Measurements from ENCODE around the gene DHRS2. TPM values are rescaled to one million over a fixed set of nuclear protein-coding genes. Genes with fewer than 3 reads are reported as not detected.
"Not testable (repeated sequence)": the region's sequence is repeated elsewhere in the genome, so short reads cannot be mapped to it uniquely, and the experiment has no call there.

Gene DHRS2
- total RNA-seq, 1 experiment from 2014 or later, result 1.2 TPM

- CTCF ChIA-PET, result no interaction called here
- BruUV-seq (replicated peaks), result no TSS peak
These were observed 45.2 kb downstream of the DHRS2 start for GRCh38 chr14:23681337-23681736.

GRCh38 chr14:23689709-23690514 lies 53.7 kb downstream of the DHRS2 start:
- DNase-seq (ENCODE audit: low spot score); H3K36me3 ChIP-seq (ENCODE audit: insufficient read depth, low read length, poor library complexity, severe bottlenecking); POLR2A ChIA-PET (ENCODE audit: low non-redundant PET); intact Hi-C loops (cut with micrococcal nuclease; ENCODE audit: unreplicated experiment); H3K4me3 ChIP-seq (ENCODE audit: low read depth, low read length, poor library complexity, severe bottlenecking); H3K9me3 ChIP-seq (ENCODE audit: low read depth, low read length, poor library complexity, severe bottlenecking); CTCF ChIA-PET; H3K27me3 ChIP-seq (replicated peaks; ENCODE audit: insufficient read depth, low read depth, low read length, poor library complexity); H3K27ac ChIP-seq (ENCODE audit: low read depth, low read length, poor library complexity, severe bottlenecking); BruUV-seq (replicated peaks): not testable (repeated sequence)
- peaks cover 15% of the 10 kb centered on the region for H3K4me1 ChIP-seq (ENCODE audit: insufficient read depth, low read length, poor library complexity, severe bottlenecking)

More at GRCh38 chr14:23681337-23681736, 45.2 kb downstream of the DHRS2 start:
- POLR2A ChIA-PET (ENCODE audit: low non-redundant PET), result no interaction called here
- Histone ChIP-seq H3K4me3 (ENCODE audit: low read depth, low read length, poor library complexity, severe bottlenecking) (no peak overlapping the region), H3K27me3 (replicated peaks; ENCODE audit: insufficient read depth, low read depth, low read length, poor library complexity) (peaks cover 28% of the 10 kb centered on the region), H3K4me1 (ENCODE audit: insufficient read depth, low read length, poor library complexity, severe bottlenecking) (no peaks in the 10 kb centered on the region), H3K27ac (ENCODE audit: low read depth, low read length, poor library complexity, severe bottlenecking) (no peak overlapping the region), H3K9me3 (ENCODE audit: low read depth, low read length, poor library complexity, severe bottlenecking) (no peaks in the 10 kb centered on the region), H3K36me3 (ENCODE audit: insufficient read depth, low read length, poor library complexity, severe bottlenecking) (no peaks in the 10 kb centered on the region)
- intact Hi-C loops (cut with micrococcal nuclease; ENCODE audit: unreplicated experiment), result no loop called here
- no peak for DNase-seq (ENCODE audit: low spot score)
- TF ChIP-seq EZH2 (IDR thresholded peaks at IDR 0.05; ENCODE audit: borderline replicate concordance, low read depth, low read length, poor library complexity, severe bottlenecking), result no peak

- H3K36me3 ChIP-seq (ENCODE audit: insufficient read depth, low read length, poor library complexity, severe bottlenecking), result no peaks in the 10 kb centered on the region
- peaks cover 21% of the 10 kb centered on the region for H3K4me1 ChIP-seq (ENCODE audit: insufficient read depth, low read length, poor library complexity, severe bottlenecking)
- H3K27me3 ChIP-seq (replicated peaks; ENCODE audit: insufficient read depth, low read depth, low read length, poor library complexity), result no peaks in the 10 kb centered on the region
- no peaks in the 10 kb centered on the region for H3K9me3 ChIP-seq (ENCODE audit: low read depth, low read length, poor library complexity, severe bottlenecking)
- H3K4me3 ChIP-seq (ENCODE audit: low read depth, low read length, poor library complexity, severe bottlenecking), result no peak overlapping the region
- DNase-seq (ENCODE audit: low spot score), result no peak
- no peak overlapping the region for H3K27ac ChIP-seq (ENCODE audit: low read depth, low read length, poor library complexity, severe bottlenecking)
- BruUV-seq (replicated peaks), result no TSS peak
- TF ChIP-seq EZH2 (IDR thresholded peaks at IDR 0.05; ENCODE audit: borderline replicate concordance, low read depth, low read length, poor library complexity, severe bottlenecking), result no peak
- no peak for TF ChIP-seq CTCF (conservative IDR thresholded peaks at IDR 0.05; ENCODE audit: low read depth, low read length)
- intact Hi-C loops (cut with micrococcal nuclease; ENCODE audit: unreplicated experiment), result no loop called here
- CTCF ChIA-PET, result interaction anchor here (1.1 kb wide), 1 partner anchor 61 kb away, joined by 3 read pairs; no protein-coding TSS in a partner anchor
- POLR2A ChIA-PET (ENCODE audit: low non-redundant PET), result no interaction called here
These were observed 56.3 kb downstream of the DHRS2 start for GRCh38 chr14:23692416-23692815.

- CTCF ChIA-PET, result interaction anchor here (1.1 kb wide), 1 partner anchor 62 kb away, joined by 3 read pairs; no protein-coding TSS in a partner anchor
- Histone ChIP-seq H3K27ac (ENCODE audit: low read depth, low read length, poor library complexity, severe bottlenecking) (no peak overlapping the region), H3K36me3 (ENCODE audit: insufficient read depth, low read length, poor library complexity, severe bottlenecking) (no peaks in the 10 kb centered on the region), H3K4me1 (ENCODE audit: insufficient read depth, low read length, poor library complexity, severe bottlenecking) (peaks cover 21% of the 10 kb centered on the region), H3K27me3 (replicated peaks; ENCODE audit: insufficient read depth, low read depth, low read length, poor library complexity) (no peaks in the 10 kb centered on the region), H3K9me3 (ENCODE audit: low read depth, low read length, poor library complexity, severe bottlenecking) (no peaks in the 10 kb centered on the region), H3K4me3 (ENCODE audit: low read depth, low read length, poor library complexity, severe bottlenecking) (no peak overlapping the region)
- TF ChIP-seq CTCF (conservative IDR thresholded peaks at IDR 0.05; ENCODE audit: low read depth, low read length), result no peak
- no peak for TF ChIP-seq EZH2 (IDR thresholded peaks at IDR 0.05; ENCODE audit: borderline replicate concordance, low read depth, low read length, poor library complexity, severe bottlenecking)
- intact Hi-C loops (cut with micrococcal nuclease; ENCODE audit: unreplicated experiment), result no loop called here
- BruUV-seq (replicated peaks), result no TSS peak
- no peak for DNase-seq (ENCODE audit: low spot score)
- POLR2A ChIA-PET (ENCODE audit: low non-redundant PET), result no interaction called here
These were observed 57.1 kb downstream of the DHRS2 start for GRCh38 chr14:23693252-23693775.

Measured in A673 (cell line).